GM12873 (cell line): ENCODE results near the gene KDM4F.

Experiments used
- TF ChIP-seq, protein P1 (sequence below): IDR thresholded peaks from 2 replicates; pipeline ENCODE4 v1.5.1; 2012; ENCODE audit warnings: low read depth, mild to moderate bottlenecking, moderate library complexity, low read length, control low read depth; ENCODE audit not compliant: insufficient read depth; ENCODE audit errors: missing control alignments

The KDM4F gene

DNA sequence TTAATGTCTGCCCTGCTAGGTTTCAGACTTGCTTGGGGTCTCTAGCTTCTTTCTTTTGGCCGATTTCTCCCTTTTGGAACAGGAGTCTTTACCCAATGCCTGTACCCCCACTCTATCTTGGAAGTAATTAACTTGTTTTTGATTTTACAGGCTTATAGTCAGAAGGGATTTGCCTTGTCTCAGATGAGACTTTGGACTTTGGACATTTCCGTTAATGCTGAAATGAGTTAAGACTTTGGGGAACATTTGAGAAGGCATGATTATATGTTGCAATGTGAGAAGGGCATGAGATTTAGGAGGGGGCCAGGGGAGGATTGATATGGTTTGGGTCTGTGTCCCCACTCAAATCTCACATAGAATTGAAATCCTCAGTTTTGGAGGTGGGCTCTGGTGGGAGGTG is 5.1 kb downstream of the KDM4F start:
- TF ChIP-seq, protein P1, sequence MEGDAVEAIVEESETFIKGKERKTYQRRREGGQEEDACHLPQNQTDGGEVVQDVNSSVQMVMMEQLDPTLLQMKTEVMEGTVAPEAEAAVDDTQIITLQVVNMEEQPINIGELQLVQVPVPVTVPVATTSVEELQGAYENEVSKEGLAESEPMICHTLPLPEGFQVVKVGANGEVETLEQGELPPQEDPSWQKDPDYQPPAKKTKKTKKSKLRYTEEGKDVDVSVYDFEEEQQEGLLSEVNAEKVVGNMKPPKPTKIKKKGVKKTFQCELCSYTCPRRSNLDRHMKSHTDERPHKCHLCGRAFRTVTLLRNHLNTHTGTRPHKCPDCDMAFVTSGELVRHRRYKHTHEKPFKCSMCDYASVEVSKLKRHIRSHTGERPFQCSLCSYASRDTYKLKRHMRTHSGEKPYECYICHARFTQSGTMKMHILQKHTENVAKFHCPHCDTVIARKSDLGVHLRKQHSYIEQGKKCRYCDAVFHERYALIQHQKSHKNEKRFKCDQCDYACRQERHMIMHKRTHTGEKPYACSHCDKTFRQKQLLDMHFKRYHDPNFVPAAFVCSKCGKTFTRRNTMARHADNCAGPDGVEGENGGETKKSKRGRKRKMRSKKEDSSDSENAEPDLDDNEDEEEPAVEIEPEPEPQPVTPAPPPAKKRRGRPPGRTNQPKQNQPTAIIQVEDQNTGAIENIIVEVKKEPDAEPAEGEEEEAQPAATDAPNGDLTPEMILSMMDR: no peak

DNA sequence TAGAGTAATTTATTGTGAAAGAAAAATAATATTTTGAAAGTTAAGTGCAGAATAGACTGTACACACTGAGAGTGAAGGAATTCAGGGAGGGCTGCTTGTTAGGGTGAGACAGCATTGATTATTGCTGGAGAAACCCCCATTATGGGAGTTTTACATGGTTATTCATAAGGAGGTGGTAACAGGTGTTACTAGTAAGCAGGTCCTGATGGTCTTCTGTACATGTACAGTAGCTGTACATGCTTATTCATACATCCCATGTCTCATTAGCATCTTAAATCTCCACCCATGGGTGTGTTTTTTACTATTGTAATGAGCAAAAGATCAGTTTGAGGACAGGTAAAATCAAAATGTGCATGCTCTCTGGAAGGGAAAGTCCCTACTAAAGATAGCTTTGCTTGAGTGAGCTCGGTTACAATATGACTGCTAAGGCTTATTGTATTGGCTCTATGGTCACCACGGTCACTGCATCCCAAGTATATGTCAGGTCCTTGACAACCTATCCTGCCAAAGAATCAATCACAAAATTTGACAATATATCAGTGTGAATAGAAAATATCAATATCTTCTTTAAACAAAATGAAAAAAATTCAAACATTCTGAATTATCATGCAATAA is 6.2 kb downstream of the KDM4F start:
- TF ChIP-seq, protein P1: no peak

DNA sequence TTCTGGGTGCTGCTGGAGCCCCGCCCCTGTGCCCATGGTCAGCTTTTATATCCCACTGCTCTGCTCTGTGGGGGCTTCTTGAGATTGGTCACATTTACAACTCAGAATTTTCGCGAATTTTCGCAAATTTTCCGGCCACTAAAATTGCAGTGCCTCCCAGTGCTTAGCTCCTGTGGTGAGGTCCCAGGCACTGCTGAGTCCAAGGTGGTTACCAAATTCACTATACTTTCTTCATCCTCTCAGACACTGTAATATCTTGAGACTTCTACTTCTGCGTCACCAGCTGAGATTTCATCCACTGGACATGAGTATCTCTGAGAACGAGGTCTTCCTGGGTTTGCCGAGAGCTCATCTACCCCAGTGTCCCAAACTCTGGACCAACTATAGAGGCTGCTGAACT is 8.7 kb downstream of the KDM4F start:
- TF ChIP-seq, protein P1: no peak

DNA sequence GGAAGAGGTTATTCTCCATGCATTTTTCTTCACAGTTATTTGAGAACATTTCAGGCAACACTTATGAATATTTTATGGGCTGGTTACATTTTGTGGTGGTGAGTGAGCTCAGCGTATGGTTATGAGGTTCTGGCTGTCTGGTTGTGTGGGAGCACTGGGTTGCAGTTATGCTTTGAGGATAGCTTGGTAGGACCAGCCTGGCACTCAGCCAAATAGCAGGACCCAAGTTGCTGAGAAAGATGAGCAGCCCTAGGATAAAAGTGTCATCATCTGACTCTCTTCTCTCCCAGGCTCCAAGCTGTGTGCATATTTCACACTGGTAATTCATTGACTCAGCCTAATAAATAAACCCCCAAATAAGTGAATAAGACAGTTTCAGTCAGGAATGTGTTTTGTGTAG is 9.4 kb downstream of the KDM4F start:
- TF ChIP-seq, protein P1: no peak

DNA sequence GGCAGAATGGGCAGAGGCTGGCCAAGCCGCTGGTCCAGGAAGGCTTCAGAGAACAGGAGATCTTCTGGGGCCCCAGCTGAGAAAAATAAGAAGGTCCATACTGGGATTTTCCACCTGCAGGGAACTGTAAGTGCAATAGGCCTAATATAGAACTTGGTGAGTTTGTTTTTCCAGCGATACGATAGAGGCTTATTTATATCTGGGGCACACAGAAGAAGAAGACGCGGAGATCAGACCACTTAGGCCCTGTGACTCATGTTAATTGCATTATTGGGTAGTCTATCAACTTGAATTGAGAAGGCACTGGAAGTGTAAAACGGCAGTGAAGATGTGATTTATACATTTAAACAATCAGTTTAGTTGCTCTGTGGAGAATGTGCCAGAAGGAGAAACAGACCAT is 9.8 kb downstream of the KDM4F start:
- TF ChIP-seq, protein P1: no peak

DNA sequence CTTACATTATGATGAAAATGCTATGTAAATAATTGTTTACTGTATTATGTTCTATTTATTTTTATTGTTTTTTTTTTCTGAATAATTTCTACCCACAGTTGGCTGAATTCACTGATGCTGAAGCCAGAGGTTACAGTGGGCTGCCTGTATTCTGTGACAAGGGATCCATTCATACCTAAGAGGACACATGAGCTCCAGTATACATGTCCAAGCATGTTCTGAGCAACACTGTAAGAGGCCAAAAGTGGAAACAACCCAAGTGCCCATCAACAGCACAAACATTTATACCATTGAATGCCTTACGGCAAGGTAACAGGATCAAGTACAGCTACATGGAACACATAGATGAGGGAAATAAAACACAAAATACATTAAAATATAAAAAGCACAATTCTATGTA is 16.1 kb downstream of the KDM4F start:
- TF ChIP-seq, protein P1: no peak

DNA sequence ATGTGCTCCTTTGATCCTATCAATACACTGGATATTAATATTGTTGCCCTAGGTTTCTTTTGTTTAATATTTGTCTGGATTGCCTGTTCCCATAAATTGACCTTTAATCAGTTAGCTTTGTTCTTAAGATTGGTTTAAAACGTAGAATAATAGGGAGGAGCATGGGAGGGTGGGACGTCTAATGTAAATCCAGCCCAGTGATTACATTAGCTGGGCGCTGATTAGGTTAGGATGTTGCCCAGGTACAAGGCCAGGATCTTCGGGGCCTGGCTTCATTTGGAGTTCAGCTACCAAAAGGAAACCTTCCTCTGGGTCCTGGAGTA is 17.5 kb downstream of the KDM4F start, which contains the start of gene SRSF8:
Gene SRSF8 (plus strand): TSS at position 204 of the 323 bp plus-strand sequence. CDS start 308 bp downstream, outside the sequence.
- TF ChIP-seq, protein P1: no peak
